HG02885 (cell line): Measurements from ENCODE around the gene ADSS1.
A peak's percentile ranks its signal among the peaks of the same experiment; 100 is the strongest.

ENCODE experiments used
- ATAC-seq: cut with Tn5 transposase; IDR thresholded peaks from one replicate; pipeline ENCODE4 v1.9.1; 2021; ENCODE audit warnings: mild to moderate bottlenecking; ENCODE audit not compliant: unreplicated experiment, poor library complexity

Gene ADSS1

GRCh38 chr14:104697892-104698583 is 26.0 kb upstream of the ADSS1 start:
- ATAC-seq: no peak

- ATAC-seq: no peak
Observed at GRCh38 chr14:104698688-104699425, 25.2 kb upstream of the ADSS1 start.

- ATAC-seq: no peak
Observed at GRCh38 chr14:104699426-104699748, 24.6 kb upstream of the ADSS1 start.

- no peak for ATAC-seq
Observed at GRCh38 chr14:104700225-104700651, 23.8 kb upstream of the ADSS1 start.

- no peak for ATAC-seq
Observed at GRCh38 chr14:104700747-104701217, 23.2 kb upstream of the ADSS1 start.

- no peak for ATAC-seq
Observed at GRCh38 chr14:104701383-104702076, 22.5 kb upstream of the ADSS1 start.

GRCh38 chr14:104702106-104702505 is 21.9 kb upstream of the ADSS1 start:
- no peak for ATAC-seq

- ATAC-seq: no peak
Observed at GRCh38 chr14:104702673-104703072, 21.4 kb upstream of the ADSS1 start.

GRCh38 chr14:104703269-104703668 is 20.8 kb upstream of the ADSS1 start:
- ATAC-seq: no peak

- ATAC-seq: no peak
Observed at GRCh38 chr14:104704252-104704651, 19.8 kb upstream of the ADSS1 start.

- ATAC-seq: no peak
Observed at GRCh38 chr14:104705340-104706047, 18.5 kb upstream of the ADSS1 start.

GRCh38 chr14:104706733-104707607 is 17.1 kb upstream of the ADSS1 start:
- no peak for ATAC-seq

GRCh38 chr14:104707608-104708595 is 16.1 kb upstream of the ADSS1 start:
- ATAC-seq: no peak

- ATAC-seq: peak; percentile 61
Observed at GRCh38 chr14:104708606-104709268, 15.3 kb upstream of the ADSS1 start.

GRCh38 chr14:104709387-104710039 is 14.5 kb upstream of the ADSS1 start:
- ATAC-seq: no peak

GRCh38 chr14:104710071-104710735 is 13.8 kb upstream of the ADSS1 start:
- ATAC-seq: no peak
